HG02973 (cell line): ENCODE data around the gene GOLGA1.

ENCODE experiments used
- ATAC-seq: cut with Tn5 transposase; IDR thresholded peaks from one replicate; pipeline ENCODE4 v1.9.1; 2021; ENCODE audit warnings: moderate library complexity; ENCODE audit not compliant: unreplicated experiment

The GOLGA1 gene

GRCh38 chr9:124884376-124884775 is 56.5 kb downstream of the GOLGA1 start:
- ATAC-seq: no peak

GRCh38 chr9:124882231-124882630 is 58.7 kb downstream of the GOLGA1 start:
- no peak for ATAC-seq

- no peak for ATAC-seq
These were observed 59.6 kb downstream of the GOLGA1 start for GRCh38 chr9:124881138-124881743.

- ATAC-seq: no peak
These were observed 60.4 kb downstream of the GOLGA1 start for GRCh38 chr9:124880501-124880900.

GRCh38 chr9:124879226-124879625 is 61.7 kb downstream of the GOLGA1 start:
- ATAC-seq: no peak

GRCh38 chr9:124878518-124878917 is 62.4 kb downstream of the GOLGA1 start:
- no peak for ATAC-seq

- ATAC-seq: no peak
These were observed 62.9 kb downstream of the GOLGA1 start for GRCh38 chr9:124878021-124878420.

- no peak for ATAC-seq
These were observed 63.7 kb downstream of the GOLGA1 start for GRCh38 chr9:124877021-124877782.

- ATAC-seq: no peak
These were observed 65.4 kb downstream of the GOLGA1 start for GRCh38 chr9:124875501-124875900.

GRCh38 chr9:124873664-124874063 is 67.2 kb downstream of the GOLGA1 start:
- no peak for ATAC-seq

GRCh38 chr9:124871156-124871561 is 69.7 kb downstream of the GOLGA1 start:
- no peak for ATAC-seq

- no peak for ATAC-seq
These were observed 70.2 kb downstream of the GOLGA1 start for GRCh38 chr9:124870723-124871122.

GRCh38 chr9:124869986-124870560 is 70.8 kb downstream of the GOLGA1 start:
- ATAC-seq: peak; percentile 36

- ATAC-seq: peak; percentile 4
These were observed 71.4 kb downstream of the GOLGA1 start for GRCh38 chr9:124869466-124869985.

GRCh38 chr9:124868511-124869465 is 72.1 kb downstream of the GOLGA1 start:
- peak; percentile 54 for ATAC-seq

GRCh38 chr9:124863371-124863871 is 77.5 kb downstream of the GOLGA1 start:
- ATAC-seq: no peak

GRCh38 chr9:124861342-124862229 is 79.3 kb downstream of the GOLGA1 start, which contains the start of the genes ARPC5L and RPL35:
Gene ARPC5L, plus strand, starts transcription at chr9:124862130. Its CDS starts 7,161 bp downstream, at chr9:124869291.
Gene RPL35, minus strand, starts transcription at chr9:124861957. Its CDS starts 45 bp downstream, at chr9:124861912.
- peak; percentile 85 for ATAC-seq

GRCh38 chr9:124860582-124861341 is 80.1 kb downstream of the GOLGA1 start:
- ATAC-seq: no peak
